Measurements from ENCODE around the gene RBM43. TPM values are rescaled to one million over a fixed set of nuclear protein-coding genes. Genes with fewer than 3 reads are reported as not detected.

RBM43 gene
- total and polyA plus RNA-seq, 9 of the 15 experiments (the other 6 are each of a cell fraction or from before 2014, with no cell fraction given): 1.3 to 6.9 (median 3.8) TPM

- TF ChIP-seq CREBBP (IDR thresholded peaks at IDR 0.05; ENCODE audit: low read depth, low read length): no peak
- no peak for TF ChIP-seq ZFX (CRISPR knock-in tag; IDR thresholded peaks at IDR 0.05)
- TF ChIP-seq MAZ (CRISPR knock-in tag; conservative IDR thresholded peaks at IDR 0.05 in 1 of 2, IDR thresholded peaks at IDR 0.05 in 1 of 2): no peak
- no peak for TF ChIP-seq MEIS2 (IDR thresholded peaks at IDR 0.05; ENCODE audit: partially characterized antibody)
- TF ChIP-seq CAMTA2 (CRISPR knock-in tag; conservative IDR thresholded peaks at IDR 0.05): no peak
- no peak for TF ChIP-seq PTTG1 (tag; IDR thresholded peaks at IDR 0.05; ENCODE audit: low read depth)
- TF ChIP-seq DACH1 (IDR thresholded peaks at IDR 0.05; ENCODE audit: partially characterized antibody): no peak
- TF ChIP-seq STAT5B (CRISPR knock-in tag; IDR thresholded peaks at IDR 0.05): no peak
- no peak for TF ChIP-seq U2AF2 (optimal IDR thresholded peaks at IDR 0.05; ENCODE audit: low read depth, low read length)
- no peak for TF ChIP-seq ZNF124 (CRISPR knock-in tag; IDR thresholded peaks at IDR 0.05)
- TF ChIP-seq FIP1L1 (IDR thresholded peaks at IDR 0.05; ENCODE audit: low read depth, low read length, poor library complexity, severe bottlenecking): no peak
- no peak for TF ChIP-seq EZH2 (IDR thresholded peaks at IDR 0.05; ENCODE audit: borderline replicate concordance, low read depth, low read length)
- no peak for TF ChIP-seq BACH1 (tag; IDR thresholded peaks at IDR 0.05)
- Histone ChIP-seq H3K4me1 (replicated peaks in 1 of 2; ENCODE audit: control insufficient read depth in 2 of 2, insufficient read depth in 2 of 2, low read length in 2 of 2) (no peaks in the 10 kb centered on the region), H3K27me3 (ENCODE audit: control insufficient read depth in 2 of 2, insufficient read depth in 2 of 2, low read length in 2 of 2) (no peaks in the 10 kb centered on the region), H4K20me1 (replicated peaks; ENCODE audit: control insufficient read depth, insufficient read depth, low read length) (no peaks in the 10 kb centered on the region), H3K27ac (ENCODE audit: extremely low read depth, low read depth, low read length) (no peak overlapping the region), H3K4me2 (ENCODE audit: insufficient read depth, low read length) (no peak overlapping the region), H3K9me1 (ENCODE audit: control insufficient read depth, insufficient read depth, low read length) (no peaks in the 10 kb centered on the region), H3K9ac (ENCODE audit: insufficient read depth in 1 of 2, low read depth in 2 of 2, low read length in 2 of 2) (no peak overlapping the region), H3K79me2 (ENCODE audit: control insufficient read depth, insufficient read depth, low read length) (no peaks in the 10 kb centered on the region), H2AFZ (ENCODE audit: low read depth, low read length) (no peak overlapping the region), H3K36me3 (ENCODE audit: control insufficient read depth, insufficient read depth, low read length) (no peaks in the 10 kb centered on the region), H3K4me3 (no peak overlapping the region), H3K9me3 (replicated peaks; ENCODE audit: control insufficient read depth, insufficient read depth, low read depth, low read length) (peaks cover 1% of the 10 kb centered on the region; the same call in 1 of the 2 replicates)
- CTCF ChIA-PET (ENCODE audit: low intra/inter-chr PET ratio): no interaction called here
- ATAC-seq: no peak
- POLR2A ChIA-PET: interaction anchor here (2.2 kb wide), 1 partner anchor 10 kb away, joined by 13 read pairs; the partner anchor contains the start of gene RBM43
- 10% methylated on average over 1 of the region's 1 CpG for WGBS (ENCODE audit: insufficient coverage, low coverage, missing lambda C conversion rate)
- no TSS peak for BruUV-seq (replicated peaks)
- FAIRE-seq: no peak
- intact Hi-C loops (cut with micrococcal nuclease) (no loop called here), in situ Hi-C loops (cut with MboI) (no loop called here)
- no peak for DNase-seq (ENCODE audit: extremely low read depth in 1 of 4, low spot score in 3 of 4)
These were observed 10.7 kb downstream of the RBM43 start for GRCh38 chr2:151251012-151251411.

Measured in K562 (cell line).